ENCODE results near the gene UHRF1.

DNA sequence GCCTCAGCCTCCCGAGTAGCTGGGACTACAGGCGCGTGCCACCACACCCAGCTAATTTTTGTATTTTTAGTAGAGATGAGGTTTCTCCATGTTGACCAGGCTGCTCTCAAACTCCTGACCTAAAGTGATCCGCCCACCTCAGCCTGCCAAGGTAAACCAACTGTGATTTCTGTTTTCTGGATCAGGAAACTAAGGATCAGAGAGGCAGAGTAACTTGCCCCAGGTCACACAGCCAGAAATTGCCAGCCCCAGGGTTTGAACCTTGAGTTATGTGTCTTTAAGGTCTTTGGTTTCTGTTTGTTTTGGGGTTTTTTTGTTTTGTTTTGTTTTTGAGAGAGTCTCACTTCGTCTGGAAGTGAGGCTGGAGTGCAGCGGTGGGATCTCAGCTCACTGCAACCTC lies 37.6 kb upstream of the UHRF1 start:
- TF ChIP-seq, protein P1, sequence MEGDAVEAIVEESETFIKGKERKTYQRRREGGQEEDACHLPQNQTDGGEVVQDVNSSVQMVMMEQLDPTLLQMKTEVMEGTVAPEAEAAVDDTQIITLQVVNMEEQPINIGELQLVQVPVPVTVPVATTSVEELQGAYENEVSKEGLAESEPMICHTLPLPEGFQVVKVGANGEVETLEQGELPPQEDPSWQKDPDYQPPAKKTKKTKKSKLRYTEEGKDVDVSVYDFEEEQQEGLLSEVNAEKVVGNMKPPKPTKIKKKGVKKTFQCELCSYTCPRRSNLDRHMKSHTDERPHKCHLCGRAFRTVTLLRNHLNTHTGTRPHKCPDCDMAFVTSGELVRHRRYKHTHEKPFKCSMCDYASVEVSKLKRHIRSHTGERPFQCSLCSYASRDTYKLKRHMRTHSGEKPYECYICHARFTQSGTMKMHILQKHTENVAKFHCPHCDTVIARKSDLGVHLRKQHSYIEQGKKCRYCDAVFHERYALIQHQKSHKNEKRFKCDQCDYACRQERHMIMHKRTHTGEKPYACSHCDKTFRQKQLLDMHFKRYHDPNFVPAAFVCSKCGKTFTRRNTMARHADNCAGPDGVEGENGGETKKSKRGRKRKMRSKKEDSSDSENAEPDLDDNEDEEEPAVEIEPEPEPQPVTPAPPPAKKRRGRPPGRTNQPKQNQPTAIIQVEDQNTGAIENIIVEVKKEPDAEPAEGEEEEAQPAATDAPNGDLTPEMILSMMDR (IDR thresholded peaks at IDR 0.05): no peak
- TF ChIP-seq POLR2A (IDR thresholded peaks at IDR 0.05): no peak

Measured in prostate gland (tissue), 2 donors.